ENCODE results near the gene PDXP. TPM values are rescaled to one million over a fixed set of nuclear protein-coding genes. Genes with fewer than 3 reads are reported as not detected.

Gene PDXP
- total and polyA plus RNA-seq, 9 of the 15 experiments (the other 6 are each of a cell fraction or from before 2014, with no cell fraction given), result 7.9 to 54.2 (median 38.8) TPM

DNA sequence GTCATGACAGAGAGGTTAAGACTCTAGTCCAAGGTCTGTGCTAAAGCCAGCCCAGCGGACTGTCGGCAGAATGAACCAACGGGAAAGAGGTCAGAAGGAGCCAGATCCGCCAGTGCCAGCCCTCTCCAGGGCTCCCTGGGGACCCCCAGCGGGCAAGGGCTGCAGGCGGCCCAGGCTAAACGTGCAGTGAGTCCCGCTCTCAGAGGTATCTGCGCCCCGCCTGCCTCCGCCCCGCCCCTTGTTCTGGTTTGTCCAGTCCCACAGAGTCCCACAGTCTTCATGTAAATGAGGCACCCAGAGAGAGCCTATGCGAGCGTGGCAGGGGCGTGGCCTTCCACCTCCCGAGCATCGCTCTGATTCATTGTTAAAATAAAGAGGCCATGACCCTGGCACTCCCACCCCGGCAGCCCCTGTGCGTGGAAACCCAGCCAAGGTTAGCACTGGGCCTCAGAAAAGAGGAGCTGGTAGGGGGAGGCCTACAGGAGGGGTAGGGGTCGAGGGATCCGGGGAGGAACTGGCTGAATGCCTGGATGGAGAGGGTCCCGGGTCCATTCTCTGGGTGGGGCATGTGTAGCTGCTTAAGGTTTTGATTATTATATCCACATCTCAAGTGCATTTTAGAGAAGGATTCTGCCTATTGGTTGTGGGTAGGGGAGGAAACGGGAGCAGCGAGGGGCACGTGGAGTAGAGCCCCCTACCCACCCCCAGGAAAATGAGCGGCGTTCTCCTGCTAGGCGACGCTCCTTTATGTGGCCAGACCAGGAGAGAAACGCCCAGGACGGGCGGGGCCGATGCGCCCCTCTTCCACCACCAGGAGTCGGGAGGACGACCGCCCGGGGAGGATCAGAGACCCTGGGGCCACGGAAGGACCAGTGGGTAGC, 38.4 kb downstream of the PDXP start, which contains the start of gene TRIOBP (continued):
- no peak for TF ChIP-seq PYGO2 (tag; IDR thresholded peaks at IDR 0.05)
- no peak for TF ChIP-seq BCOR (IDR thresholded peaks at IDR 0.05)
- no peak for TF ChIP-seq HLTF (IDR thresholded peaks at IDR 0.05)
- no peak for TF ChIP-seq TAF15 (IDR thresholded peaks at IDR 0.05; ENCODE audit: low read depth, low read length)
- TF ChIP-seq ZNF282 (CRISPR knock-in tag; IDR thresholded peaks at IDR 0.05), result no peak
- no peak for TF ChIP-seq KAT8 (IDR thresholded peaks at IDR 0.05; ENCODE audit: low read depth)
- TF ChIP-seq SETDB1 (IDR thresholded peaks at IDR 0.05; ENCODE audit: low read length), result no peak
- no peak for TF ChIP-seq HDGF (IDR thresholded peaks at IDR 0.05)
- TF ChIP-seq ZNF253 (CRISPR knock-in tag; conservative IDR thresholded peaks at IDR 0.05), result no peak
- no peak for TF ChIP-seq TOE1 (IDR thresholded peaks at IDR 0.05; ENCODE audit: borderline replicate concordance)
- TF ChIP-seq TOE1 (CRISPR knock-in tag; IDR thresholded peaks at IDR 0.05; ENCODE audit: borderline replicate concordance, low read depth), result no peak
- no peak for TF ChIP-seq ZC3H8 (IDR thresholded peaks at IDR 0.05)
- no peak for TF ChIP-seq ZNF212 (CRISPR knock-in tag; IDR thresholded peaks at IDR 0.05)
- TF ChIP-seq TCFL5 (CRISPR knock-in tag; conservative IDR thresholded peaks at IDR 0.05), result no peak
- TF ChIP-seq, protein P1, sequence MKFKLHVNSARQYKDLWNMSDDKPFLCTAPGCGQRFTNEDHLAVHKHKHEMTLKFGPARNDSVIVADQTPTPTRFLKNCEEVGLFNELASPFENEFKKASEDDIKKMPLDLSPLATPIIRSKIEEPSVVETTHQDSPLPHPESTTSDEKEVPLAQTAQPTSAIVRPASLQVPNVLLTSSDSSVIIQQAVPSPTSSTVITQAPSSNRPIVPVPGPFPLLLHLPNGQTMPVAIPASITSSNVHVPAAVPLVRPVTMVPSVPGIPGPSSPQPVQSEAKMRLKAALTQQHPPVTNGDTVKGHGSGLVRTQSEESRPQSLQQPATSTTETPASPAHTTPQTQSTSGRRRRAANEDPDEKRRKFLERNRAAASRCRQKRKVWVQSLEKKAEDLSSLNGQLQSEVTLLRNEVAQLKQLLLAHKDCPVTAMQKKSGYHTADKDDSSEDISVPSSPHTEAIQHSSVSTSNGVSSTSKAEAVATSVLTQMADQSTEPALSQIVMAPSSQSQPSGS (CRISPR knock-in tag; IDR thresholded peaks at IDR 0.05), result no peak
- peak; percentile 1; the same call in 1 of the 2 replicates for TF ChIP-seq POLR2G (IDR thresholded peaks at IDR 0.05; ENCODE audit: low read depth, low read length)
- TF ChIP-seq CHD1 (IDR thresholded peaks at IDR 0.05; ENCODE audit: low read length), result no peak
- no peak for TF ChIP-seq ZSCAN32 (CRISPR knock-in tag; IDR thresholded peaks at IDR 0.05)
- no peak for TF ChIP-seq ZNF561 (CRISPR knock-in tag; conservative IDR thresholded peaks at IDR 0.05)
- TF ChIP-seq, protein P2, sequence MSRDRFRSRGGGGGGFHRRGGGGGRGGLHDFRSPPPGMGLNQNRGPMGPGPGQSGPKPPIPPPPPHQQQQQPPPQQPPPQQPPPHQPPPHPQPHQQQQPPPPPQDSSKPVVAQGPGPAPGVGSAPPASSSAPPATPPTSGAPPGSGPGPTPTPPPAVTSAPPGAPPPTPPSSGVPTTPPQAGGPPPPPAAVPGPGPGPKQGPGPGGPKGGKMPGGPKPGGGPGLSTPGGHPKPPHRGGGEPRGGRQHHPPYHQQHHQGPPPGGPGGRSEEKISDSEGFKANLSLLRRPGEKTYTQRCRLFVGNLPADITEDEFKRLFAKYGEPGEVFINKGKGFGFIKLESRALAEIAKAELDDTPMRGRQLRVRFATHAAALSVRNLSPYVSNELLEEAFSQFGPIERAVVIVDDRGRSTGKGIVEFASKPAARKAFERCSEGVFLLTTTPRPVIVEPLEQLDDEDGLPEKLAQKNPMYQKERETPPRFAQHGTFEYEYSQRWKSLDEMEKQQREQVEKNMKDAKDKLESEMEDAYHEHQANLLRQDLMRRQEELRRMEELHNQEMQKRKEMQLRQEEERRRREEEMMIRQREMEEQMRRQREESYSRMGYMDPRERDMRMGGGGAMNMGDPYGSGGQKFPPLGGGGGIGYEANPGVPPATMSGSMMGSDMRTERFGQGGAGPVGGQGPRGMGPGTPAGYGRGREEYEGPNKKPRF (IDR thresholded peaks at IDR 0.05; ENCODE audit: low read depth, low read length), result no peak
- no peak for TF ChIP-seq NCOA1 (IDR thresholded peaks at IDR 0.05; ENCODE audit: low read depth)
- TF ChIP-seq SMC3 (conservative IDR thresholded peaks at IDR 0.05; ENCODE audit: insufficient read depth, low read depth, low read length), result peak; percentile 29; the same call in 1 of the 2 replicates
- TF ChIP-seq, protein P3, sequence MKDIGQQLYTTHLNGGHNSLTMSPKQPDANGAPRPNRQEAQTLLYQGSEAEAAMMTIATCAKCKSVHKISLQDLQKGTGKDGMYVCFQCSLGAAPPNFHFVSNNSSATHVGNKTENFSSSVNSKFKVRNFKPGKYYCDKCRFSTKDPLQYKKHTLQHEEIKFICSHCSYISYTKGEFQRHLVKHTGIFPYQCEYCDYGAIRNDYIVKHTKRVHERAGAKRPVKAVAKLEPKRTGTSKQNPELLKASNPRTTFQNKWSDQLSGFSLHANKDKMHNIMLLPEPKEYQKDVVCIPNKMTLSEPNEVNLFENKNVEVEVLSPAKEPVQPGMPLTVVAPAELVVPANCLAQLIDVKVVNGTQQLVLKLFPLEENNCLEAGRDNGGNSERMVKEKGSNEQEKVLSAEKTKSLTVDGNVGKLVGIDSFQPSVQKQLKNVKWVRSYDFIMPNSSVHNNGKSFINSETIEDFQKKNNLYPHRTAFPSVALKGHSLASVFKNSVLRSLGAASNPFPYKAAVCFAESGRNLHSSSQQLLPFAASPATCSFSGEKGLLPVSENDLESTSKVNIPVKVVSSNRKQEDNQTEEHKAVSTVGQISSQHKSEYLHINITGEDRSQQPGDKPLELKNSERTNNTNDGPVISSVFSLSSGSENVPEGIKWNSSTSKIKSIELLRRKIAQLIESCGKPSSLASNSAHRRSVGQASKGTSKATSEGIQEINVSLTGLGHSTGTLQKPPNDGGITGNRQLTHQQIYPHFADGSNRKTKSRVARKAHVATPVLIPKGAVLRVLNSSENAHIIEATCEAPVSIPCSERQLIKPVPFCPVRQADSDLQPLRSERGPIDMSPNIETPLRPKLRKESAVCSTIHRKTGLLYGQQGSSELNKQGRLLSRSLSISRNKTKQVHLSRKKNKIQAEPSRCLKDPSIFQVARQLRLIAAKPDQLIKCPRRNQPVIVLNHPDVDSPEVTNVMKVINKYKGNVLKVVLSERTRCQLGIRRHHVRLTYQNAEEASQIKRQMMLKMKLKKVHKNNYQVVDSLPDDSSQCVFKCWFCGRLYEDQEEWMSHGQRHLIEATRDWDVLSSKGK (CRISPR knock-in tag; IDR thresholded peaks at IDR 0.05), result no peak
